Measurements from ENCODE around the gene PERCC1. TPM values are rescaled to one million over a fixed set of nuclear protein-coding genes. Genes with fewer than 3 reads are reported as not detected.
A peak's percentile ranks its signal among the peaks of the same experiment; 100 is the strongest.

The PERCC1 gene
- total RNA-seq, 1 experiment from 2014 or later, result not detected

- DNase-seq (ENCODE audit: low spot score), result no peak
These were observed 18.0 kb upstream of the PERCC1 start for GRCh38 chr16:1412847-1413246.

GRCh38 chr16:1413684-1414531 is 17.0 kb upstream of the PERCC1 start:
- DNase-seq (ENCODE audit: low spot score), result peak; percentile 64

GRCh38 chr16:1414532-1415260 is 16.2 kb upstream of the PERCC1 start, which contains the start of gene UNKL:
TSS of gene UNKL (minus strand) at chr16:1414704. CDS start at chr16:1414691, 13 bp downstream.
- peak; percentile 25 for DNase-seq (ENCODE audit: low spot score)

- no peak for DNase-seq (ENCODE audit: low spot score)
These were observed 14.3 kb upstream of the PERCC1 start for GRCh38 chr16:1416521-1416941.

- peak; percentile 18 for DNase-seq (ENCODE audit: low spot score)
These were observed 10.8 kb upstream of the PERCC1 start for GRCh38 chr16:1420111-1420539.

GRCh38 chr16:1422076-1422475 is 8.8 kb upstream of the PERCC1 start:
- no peak for DNase-seq (ENCODE audit: low spot score)

- no peak for DNase-seq (ENCODE audit: low spot score)
These were observed 6.8 kb upstream of the PERCC1 start for GRCh38 chr16:1424028-1424427.

DNA sequence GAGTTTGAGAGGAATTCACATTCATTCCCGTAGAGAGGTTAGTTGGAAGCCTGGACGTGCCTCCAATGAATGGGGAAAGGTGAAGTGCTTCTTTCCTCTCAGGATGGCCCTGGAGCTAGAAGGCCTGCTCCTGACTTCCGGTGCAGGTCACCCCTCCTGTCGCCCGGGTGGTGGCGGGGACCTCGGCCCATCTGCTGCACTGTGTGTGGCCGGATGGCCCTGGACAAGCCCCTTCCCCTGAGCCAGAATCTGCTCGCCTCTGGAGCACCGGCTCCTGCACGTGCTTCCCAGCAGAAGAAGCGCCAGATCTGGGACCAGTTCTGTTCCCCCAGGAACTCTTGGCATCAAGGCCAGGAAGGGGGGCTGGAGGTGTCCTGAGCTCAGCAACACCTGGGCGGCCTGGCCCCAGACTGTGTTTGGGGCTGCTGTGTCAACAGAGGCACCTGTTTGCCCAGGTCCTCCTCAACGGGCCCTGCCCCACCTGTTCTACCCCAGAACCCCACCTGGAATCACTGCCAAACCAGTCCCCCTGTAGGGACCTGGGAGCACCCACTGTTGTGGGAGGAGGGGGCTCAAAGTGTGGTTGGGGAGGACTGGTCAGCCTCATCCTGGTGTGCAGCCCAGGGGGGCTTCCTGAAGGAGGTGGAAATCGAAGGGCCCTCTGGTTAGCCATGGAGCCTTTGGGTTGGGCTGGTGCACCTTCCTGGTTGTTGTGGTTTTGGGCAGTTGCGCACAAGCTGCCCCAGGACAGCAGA is 5.1 kb upstream of the PERCC1 start:
- DNase-seq (ENCODE audit: low spot score), result no peak

- no peak for DNase-seq (ENCODE audit: low spot score)
These were observed 4.0 kb upstream of the PERCC1 start for GRCh38 chr16:1426734-1427471.

- no peak for DNase-seq (ENCODE audit: low spot score)
These were observed 3.1 kb upstream of the PERCC1 start for GRCh38 chr16:1427473-1428461.

- no peak for DNase-seq (ENCODE audit: low spot score)
These were observed 2.4 kb upstream of the PERCC1 start for GRCh38 chr16:1428511-1428910.

DNA sequence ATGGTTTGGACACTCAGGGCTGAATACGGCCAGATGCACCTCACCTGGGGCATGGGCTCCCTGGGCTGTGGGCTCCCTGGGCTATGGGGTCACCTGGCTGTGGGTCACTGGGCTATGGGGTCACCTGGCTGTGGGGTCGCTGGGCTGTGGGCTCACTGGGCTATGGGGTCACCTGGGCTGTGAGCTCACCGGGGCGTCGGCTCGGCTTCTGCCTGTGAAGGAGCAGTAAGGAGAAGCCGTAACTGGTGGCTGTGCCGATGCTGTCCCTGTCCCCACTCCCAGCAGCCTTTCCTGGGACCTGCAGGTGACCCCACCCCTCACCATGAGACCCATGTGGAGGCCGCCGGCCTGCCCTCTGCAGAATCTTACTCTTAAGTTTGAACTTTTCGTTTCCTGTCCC is 1.9 kb upstream of the PERCC1 start:
- DNase-seq (ENCODE audit: low spot score), result no peak

DNA sequence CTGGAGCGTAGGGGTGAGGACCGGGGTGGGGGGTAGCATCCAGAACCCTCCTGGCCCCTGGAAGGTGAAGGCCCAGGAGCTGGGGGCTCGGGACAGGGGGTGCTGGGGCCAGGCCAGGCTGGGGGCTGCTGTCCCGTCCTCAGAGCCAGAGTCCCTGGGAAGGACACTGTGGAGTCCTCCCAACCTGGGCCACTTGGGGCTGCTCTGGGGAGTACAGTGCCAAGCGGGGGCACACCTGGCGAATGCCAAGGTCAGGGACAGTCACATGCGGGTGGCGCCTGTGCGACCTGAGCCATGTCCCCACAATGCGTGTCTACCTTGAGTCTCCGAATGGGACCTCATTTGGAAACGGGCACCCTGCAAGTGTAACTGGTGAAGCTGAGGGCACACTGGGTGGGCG is 1.2 kb upstream of the PERCC1 start:
- DNase-seq (ENCODE audit: low spot score), result no peak

- DNase-seq (ENCODE audit: low spot score), result no peak
These were observed 592 bp upstream of the PERCC1 start for GRCh38 chr16:1430214-1430758.

DNA sequence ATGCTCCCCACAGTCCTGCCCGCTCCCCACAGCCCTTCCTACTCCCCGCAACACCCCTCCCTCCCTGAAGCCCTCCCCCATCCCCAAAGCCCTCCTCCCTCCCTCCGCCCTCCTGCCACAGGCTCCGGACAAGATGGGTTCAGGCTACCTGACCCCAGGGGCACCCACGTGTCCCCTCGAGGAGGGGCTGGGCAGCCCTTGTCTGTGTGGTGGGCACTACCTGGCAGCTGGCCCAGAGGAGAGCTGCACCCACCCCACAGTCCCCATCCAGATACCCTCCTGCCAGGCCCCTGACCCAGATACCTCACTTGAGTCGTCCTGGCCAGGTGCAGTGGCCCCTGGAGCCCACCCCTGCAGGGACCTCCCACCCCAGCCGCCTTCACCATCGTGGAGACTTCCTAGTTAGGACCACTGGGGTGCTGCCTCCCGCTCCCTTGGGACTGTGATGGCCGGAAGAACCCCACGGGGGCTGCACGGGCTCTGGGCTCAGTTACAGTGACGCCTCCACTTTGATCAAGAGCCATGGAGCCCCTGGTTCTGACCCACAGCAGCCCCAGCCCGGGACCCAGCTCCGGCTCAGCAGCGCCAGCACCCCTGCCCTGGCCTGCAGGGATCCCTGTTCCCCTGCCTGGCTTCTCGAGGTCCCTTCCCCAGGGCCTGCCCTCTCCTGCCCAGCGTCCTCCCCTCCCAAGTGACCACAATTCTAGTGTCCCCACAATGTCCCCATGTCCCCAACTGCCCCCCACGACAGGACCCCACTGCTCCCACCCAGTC is 806 bp downstream of the PERCC1 start:
- DNase-seq (ENCODE audit: low spot score), result no peak

DNA sequence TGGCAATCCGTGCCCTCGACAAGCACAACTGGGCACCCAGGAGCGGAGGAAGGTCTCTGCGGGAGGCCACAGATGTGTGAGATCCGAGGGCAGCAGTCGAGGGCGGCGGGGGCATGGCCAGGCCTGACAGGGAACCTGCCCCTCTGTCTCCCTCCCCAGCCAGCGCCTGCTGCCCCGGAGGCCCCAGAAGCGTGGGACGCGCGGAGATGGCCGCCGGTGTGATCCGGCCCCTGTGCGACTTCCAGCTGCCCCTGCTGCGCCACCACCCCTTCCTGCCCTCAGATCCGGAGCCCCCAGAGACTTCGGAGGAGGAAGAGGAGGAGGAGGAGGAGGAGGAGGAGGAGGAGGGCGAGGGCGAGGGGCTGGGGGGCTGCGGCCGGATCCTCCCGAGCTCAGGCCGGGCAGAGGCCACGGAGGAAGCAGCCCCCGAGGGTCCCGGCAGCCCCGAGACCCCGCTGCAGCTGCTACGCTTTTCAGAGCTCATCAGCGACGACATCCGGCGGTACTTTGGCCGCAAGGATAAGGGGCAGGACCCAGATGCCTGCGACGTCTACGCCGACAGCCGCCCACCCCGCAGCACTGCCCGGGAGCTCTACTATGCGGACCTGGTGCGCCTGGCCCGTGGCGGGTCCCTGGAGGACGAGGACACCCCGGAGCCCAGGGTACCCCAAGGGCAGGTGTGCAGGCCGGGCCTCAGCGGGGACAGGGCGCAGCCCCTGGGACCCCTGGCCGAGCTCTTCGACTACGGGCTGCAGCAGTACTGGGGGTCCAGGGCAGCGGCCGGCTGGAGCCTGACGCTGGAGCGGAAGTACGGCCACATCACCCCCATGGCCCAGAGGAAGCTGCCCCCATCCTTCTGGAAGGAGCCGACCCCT is 1.7 kb downstream of the PERCC1 start:
- no peak for DNase-seq (ENCODE audit: low spot score)

- DNase-seq (ENCODE audit: low spot score), result no peak
These were observed 2.3 kb downstream of the PERCC1 start for GRCh38 chr16:1433263-1433560.

DNA sequence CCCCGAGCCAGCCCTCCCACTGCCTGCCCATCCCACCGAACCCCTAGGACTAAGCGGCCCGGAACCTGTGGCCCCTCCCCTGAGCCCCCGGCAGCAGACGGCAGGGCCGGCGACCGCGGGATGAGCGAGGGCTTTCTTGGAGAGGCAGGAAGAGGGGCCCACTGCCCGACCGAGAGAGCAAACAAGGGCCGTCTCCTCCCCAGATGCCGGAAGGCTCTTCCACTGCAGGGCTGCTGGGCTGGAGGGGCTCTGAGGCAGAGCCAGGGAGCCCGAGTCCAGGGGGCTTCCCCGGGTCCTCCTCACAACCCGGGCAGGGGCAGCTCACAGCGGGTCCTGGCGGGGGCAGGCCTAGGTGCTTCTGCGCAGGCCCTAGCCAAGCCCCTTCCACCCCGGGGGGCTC is 2.9 kb downstream of the PERCC1 start:
- DNase-seq (ENCODE audit: low spot score), result no peak
